Liver (tissue), 3 donors: ENCODE measurements around the gene SCP2D1.

ENCODE experiments used
- FOXA1 ChIP-seq: IDR thresholded peaks from 2 replicates; pipeline ENCODE4 v1.6.1; 2016; ENCODE audit warnings: antibody characterized with exemption
- GABPA ChIP-seq, 2 donors: IDR thresholded peaks in 1 of 2; conservative IDR thresholded peaks in 1 of 2; 2 replicates each; pipeline ENCODE4 v1.6.1; 2016; ENCODE audit warnings: antibody characterized with exemption in 2 of 2, mild to moderate bottlenecking in 1 of 2, moderate library complexity in 1 of 2
- TF ChIP-seq, protein P1 (sequence below): fragments of 150-350 bp; IDR thresholded peaks from 2 replicates; pipeline ENCODE4 v1.5.1; 2017; ENCODE audit warnings: improper control_type of control experiment, low read depth, low read length; ENCODE audit not compliant: missing input control
- donor health status: healthy.
- donor health status: healthy.

DNA sequence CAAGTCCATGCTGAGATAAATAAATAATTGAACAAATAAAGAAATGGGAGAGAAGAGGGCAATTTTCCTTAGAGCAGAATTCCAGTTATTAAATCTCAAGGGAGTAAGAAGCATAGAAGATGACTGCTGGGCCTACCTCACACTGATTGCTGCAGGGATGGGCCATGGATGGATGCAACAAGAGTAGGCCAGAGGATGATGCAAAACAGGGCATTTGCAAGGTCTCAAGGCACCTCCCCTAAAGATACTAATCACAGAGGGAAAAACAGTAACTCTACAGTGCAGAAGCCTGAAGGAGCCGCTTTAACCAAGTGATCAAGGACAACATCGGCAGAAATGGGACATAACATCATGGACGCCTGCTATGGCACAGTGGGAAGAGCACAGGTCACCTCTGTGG, 1.7 kb upstream of the SCP2D1 start:
- TF ChIP-seq GABPA (IDR thresholded peaks at IDR 0.05 in 1 of 2, conservative IDR thresholded peaks at IDR 0.05 in 1 of 2) (no peak), FOXA1 (no peak)
- TF ChIP-seq, protein P1, sequence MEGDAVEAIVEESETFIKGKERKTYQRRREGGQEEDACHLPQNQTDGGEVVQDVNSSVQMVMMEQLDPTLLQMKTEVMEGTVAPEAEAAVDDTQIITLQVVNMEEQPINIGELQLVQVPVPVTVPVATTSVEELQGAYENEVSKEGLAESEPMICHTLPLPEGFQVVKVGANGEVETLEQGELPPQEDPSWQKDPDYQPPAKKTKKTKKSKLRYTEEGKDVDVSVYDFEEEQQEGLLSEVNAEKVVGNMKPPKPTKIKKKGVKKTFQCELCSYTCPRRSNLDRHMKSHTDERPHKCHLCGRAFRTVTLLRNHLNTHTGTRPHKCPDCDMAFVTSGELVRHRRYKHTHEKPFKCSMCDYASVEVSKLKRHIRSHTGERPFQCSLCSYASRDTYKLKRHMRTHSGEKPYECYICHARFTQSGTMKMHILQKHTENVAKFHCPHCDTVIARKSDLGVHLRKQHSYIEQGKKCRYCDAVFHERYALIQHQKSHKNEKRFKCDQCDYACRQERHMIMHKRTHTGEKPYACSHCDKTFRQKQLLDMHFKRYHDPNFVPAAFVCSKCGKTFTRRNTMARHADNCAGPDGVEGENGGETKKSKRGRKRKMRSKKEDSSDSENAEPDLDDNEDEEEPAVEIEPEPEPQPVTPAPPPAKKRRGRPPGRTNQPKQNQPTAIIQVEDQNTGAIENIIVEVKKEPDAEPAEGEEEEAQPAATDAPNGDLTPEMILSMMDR, result no peak
